B cell (primary cell): Measurements from ENCODE around the gene HNF1B. TPM values are rescaled to one million over a fixed set of nuclear protein-coding genes. Genes with fewer than 3 reads are reported as not detected.

Experiments
- ATAC-seq: fragments of 200-7000 bp; cut with Tn5 transposase; one replicate; pipeline ENCODE4 v1.10.0; 2021; ENCODE audit warnings: low read depth, mild to moderate bottlenecking, moderate number of reproducible peaks, moderate library complexity
- CTCF ChIA-PET: fragments of 350-600 bp; sonication (Branson Sonifier 250); formaldehyde crosslinking; loops from one replicate; lab custom pipeline; 2021; ENCODE audit warnings: antibody characterized with exemption, inconsistent platforms; lab: Charles Lee
- POLR2A ChIA-PET: fragments of 350-600 bp; sonication (Branson Sonifier 250); formaldehyde crosslinking; loops from one replicate; lab custom pipeline; 2021; ENCODE audit warnings: antibody characterized with exemption; lab: Charles Lee
- DNase-seq: peaks from one replicate; pipeline ENCODE4 v3.0.0; 2013
- H2AFZ ChIP-seq: 2 replicates; pipeline ENCODE4 v1.6.1; 2012; ENCODE audit warnings: mild to moderate bottlenecking, low read depth, low read length; ENCODE audit not compliant: insufficient read depth, poor library complexity, severe bottlenecking
- H3K27ac ChIP-seq, 2 donors: 1 replicate in 1 of 2; 2 replicates in 1 of 2; pipeline ENCODE4 v1.5.1; 2012 to 2013; ENCODE audit warnings: low read length in 2 of 2, mild to moderate bottlenecking in 2 of 2, moderate library complexity in 1 of 2
- H3K27me3 ChIP-seq, 4 experiments: fragments of 200-600 bp in 1 of 4; sonication (generic) in 1 of 4; replicated peaks in 1 of 4; 1 replicate in 2 of 4; 2 replicates in 2 of 4; pipeline versions ENCODE4 v1.6.1 to v1.7.0; 2013 to 2016; ENCODE audit warnings: low read length in 3 of 4, mild to moderate bottlenecking in 2 of 4, mixed read lengths in 1 of 4, moderate library complexity in 1 of 4; ENCODE audit not compliant: insufficient read depth in 4 of 4, control insufficient read depth in 3 of 4; ENCODE audit errors: control extremely low read depth in 1 of 4
- H3K36me3 ChIP-seq, 2 experiments: replicated peaks in 1 of 2; 1 replicate in 1 of 2; 2 replicates in 1 of 2; pipeline versions ENCODE4 v1.6.1 to v1.7.1; 2013; ENCODE audit warnings: low read length in 1 of 2; ENCODE audit not compliant: insufficient read depth in 2 of 2, control insufficient read depth in 1 of 2; ENCODE audit errors: control extremely low read depth in 1 of 2, extremely low read depth in 1 of 2
- H3K4me1 ChIP-seq, 2 donors: fragments of 200-600 bp in 1 of 2; sonication (generic) in 1 of 2; 1 replicate in 1 of 2; 2 replicates in 1 of 2; pipeline versions ENCODE4 v1.5.1 to v1.6.1; 2013 to 2017; ENCODE audit warnings: low read length in 2 of 2; ENCODE audit not compliant: control insufficient read depth in 2 of 2, insufficient read depth in 2 of 2
- H3K4me2 ChIP-seq: replicated peaks from 2 replicates; pipeline ENCODE3; 2012; ENCODE audit warnings: mild to moderate bottlenecking, low read depth, low read length; ENCODE audit not compliant: poor library complexity, severe bottlenecking
- H3K4me3 ChIP-seq, 5 experiments: fragments of 200-600 bp in 1 of 5; sonication (generic) in 1 of 5; 1 replicate in 3 of 5; 2 replicates in 2 of 5; pipeline versions ENCODE4 v1.5.1 to v1.7.0; 2011 to 2016; ENCODE audit warnings: low read length in 4 of 5, mild to moderate bottlenecking in 4 of 5, low read depth in 2 of 5, control low read depth in 1 of 5, moderate library complexity in 1 of 5; ENCODE audit not compliant: insufficient read depth in 1 of 5; ENCODE audit errors: control extremely low read depth in 1 of 5, extremely low read depth in 1 of 5
- H3K79me2 ChIP-seq: fragments of 200-600 bp; sonication (generic); one replicate; pipeline ENCODE4 v1.6.0; 2016; ENCODE audit warnings: low read length; ENCODE audit not compliant: control insufficient read depth, insufficient read depth
- H3K9ac ChIP-seq: fragments of 200-600 bp; sonication (generic); 2 replicates; pipeline ENCODE4 v1.6.1; 2017; ENCODE audit warnings: mild to moderate bottlenecking, low read length, moderate library complexity
- H3K9me3 ChIP-seq, 3 donors: one replicate each; pipeline versions ENCODE4 v1.6.1 to v1.7.1; 2013; ENCODE audit warnings: low read length in 2 of 3; ENCODE audit not compliant: control insufficient read depth in 2 of 3, insufficient read depth in 1 of 3; ENCODE audit errors: control extremely low read depth in 1 of 3
- H4K20me1 ChIP-seq: 2 replicates; pipeline ENCODE4 v1.6.0; 2012; ENCODE audit warnings: mild to moderate bottlenecking, low read length; ENCODE audit not compliant: insufficient read depth, control insufficient read depth, poor library complexity, severe bottlenecking
- H3K27ac Mint-ChIP-seq: one replicate; pipeline ENCODE4 v1.8.0; 2021; ENCODE audit warnings: mixed read lengths
- H3K27me3 Mint-ChIP-seq: one replicate; pipeline ENCODE4 v1.8.0; 2021; ENCODE audit warnings: mixed read lengths
- H3K4me1 Mint-ChIP-seq: one replicate; pipeline ENCODE4 v1.8.0; 2021; ENCODE audit warnings: mixed read lengths
- H3K4me3 Mint-ChIP-seq: one replicate; pipeline ENCODE4 v1.8.0; 2021; ENCODE audit warnings: mixed read lengths
- H3K9me3 Mint-ChIP-seq: one replicate; pipeline ENCODE4 v1.8.0; 2022; ENCODE audit warnings: mixed read lengths; ENCODE audit not compliant: insufficient read depth
- EZH2 ChIP-seq: IDR thresholded peaks from 2 replicates; pipeline ENCODE4 v1.6.1; 2012; ENCODE audit warnings: borderline replicate concordance, low read depth, mild to moderate bottlenecking, moderate library complexity, low read length; ENCODE audit not compliant: insufficient read depth, poor library complexity, severe bottlenecking
- WGBS: methylation state at CpG from one replicate; pipeline ENCODE4 v1.1.5; 2013; ENCODE audit warnings: missing lambda C conversion rate; ENCODE audit not compliant: insufficient coverage; 5-methylcytosine and 5-hydroxymethylcytosine counted together
- intact Hi-C: fragments of 100-400 bp; cut with micrococcal nuclease; formaldehyde crosslinking; loops from one replicate; pipeline ENCODE4 v1.10.0; 2022
- polyA plus RNA-seq: library from polyadenylated mRNA; depleted of rRNA; stranded (reverse); fragments of >200 nt; gene quantifications from 2 replicates; pipeline ENCODE4 v1.2.3, GENCODE V29; 2012
- total RNA-seq, 2 donors: library from RNA; stranded (reverse); fragments of 120-200 nt in 1 of 2; gene quantifications; 1 replicate in 1 of 2; 2 replicates in 1 of 2; pipeline versions ENCODE4 v1.2.3 to v1.2.4, GENCODE V29; 2013 to 2022
- TF ChIP-seq, protein P1 (sequence below): fragments of 200-600 bp; IDR thresholded peaks from one replicate; pipeline ENCODE4 v1.8.0; 2022; ENCODE audit warnings: antibody characterized with exemption, mild to moderate bottlenecking

HNF1B gene
- total and polyA plus RNA-seq, 2 donors (not counting 1 experiment from before 2014, with no cell fraction given) = 1.5 TPM; not detected in 1

DNA sequence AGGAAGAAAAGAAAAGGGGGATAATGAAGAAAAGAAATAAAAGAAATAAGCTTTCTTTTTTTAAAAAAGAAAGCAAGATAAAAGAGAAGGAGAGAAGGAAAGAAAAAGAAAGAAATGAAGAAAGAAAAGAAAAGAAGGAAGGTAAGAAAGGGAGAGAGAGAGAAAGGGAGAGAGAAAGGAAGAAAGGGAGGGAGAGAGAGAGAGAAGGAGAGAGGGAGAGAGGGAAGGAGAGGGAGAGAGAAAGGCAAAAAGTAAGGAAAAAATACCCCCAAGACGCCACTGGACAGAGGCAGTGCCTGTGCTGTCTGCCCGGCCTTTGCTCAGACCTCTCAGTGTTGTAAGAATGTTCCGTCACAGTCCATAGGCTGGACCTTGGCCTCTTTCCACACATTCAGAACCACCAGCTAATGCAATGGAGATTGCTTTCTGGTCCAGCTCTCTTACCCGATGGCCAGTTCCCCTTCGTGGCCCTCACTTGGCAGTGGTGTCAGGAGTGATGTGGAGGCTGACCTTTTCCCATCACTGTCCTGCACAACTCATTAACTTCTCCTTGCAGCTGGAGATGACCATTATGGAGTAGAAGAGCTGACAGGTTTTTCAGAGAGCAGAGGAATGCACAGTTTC, 14.3 kb upstream of the HNF1B start:
- no peaks in the 10 kb centered on the region for H3K79me2 ChIP-seq
- H3K4me2 ChIP-seq = no peak overlapping the region
- no peaks in the 10 kb centered on the region for H3K9me3 ChIP-seq
- no peak overlapping the region for H2AFZ ChIP-seq
- H3K9ac ChIP-seq = no peak overlapping the region
- Mint-ChIP-seq H3K27ac (no peak overlapping the region), H3K4me3 (no peak overlapping the region), H3K9me3 (no peaks in the 10 kb centered on the region), H3K27me3 (peaks cover 37% of the 10 kb centered on the region), H3K4me1 (peaks cover 4% of the 10 kb centered on the region)
- no peaks in the 10 kb centered on the region for H4K20me1 ChIP-seq
- peaks cover 0 to 6% (median 1%) of the 10 kb centered on the region in 4 experiments for H3K27me3 ChIP-seq
- TF ChIP-seq, protein P1, sequence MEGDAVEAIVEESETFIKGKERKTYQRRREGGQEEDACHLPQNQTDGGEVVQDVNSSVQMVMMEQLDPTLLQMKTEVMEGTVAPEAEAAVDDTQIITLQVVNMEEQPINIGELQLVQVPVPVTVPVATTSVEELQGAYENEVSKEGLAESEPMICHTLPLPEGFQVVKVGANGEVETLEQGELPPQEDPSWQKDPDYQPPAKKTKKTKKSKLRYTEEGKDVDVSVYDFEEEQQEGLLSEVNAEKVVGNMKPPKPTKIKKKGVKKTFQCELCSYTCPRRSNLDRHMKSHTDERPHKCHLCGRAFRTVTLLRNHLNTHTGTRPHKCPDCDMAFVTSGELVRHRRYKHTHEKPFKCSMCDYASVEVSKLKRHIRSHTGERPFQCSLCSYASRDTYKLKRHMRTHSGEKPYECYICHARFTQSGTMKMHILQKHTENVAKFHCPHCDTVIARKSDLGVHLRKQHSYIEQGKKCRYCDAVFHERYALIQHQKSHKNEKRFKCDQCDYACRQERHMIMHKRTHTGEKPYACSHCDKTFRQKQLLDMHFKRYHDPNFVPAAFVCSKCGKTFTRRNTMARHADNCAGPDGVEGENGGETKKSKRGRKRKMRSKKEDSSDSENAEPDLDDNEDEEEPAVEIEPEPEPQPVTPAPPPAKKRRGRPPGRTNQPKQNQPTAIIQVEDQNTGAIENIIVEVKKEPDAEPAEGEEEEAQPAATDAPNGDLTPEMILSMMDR = peak; percentile 25
- no peak for TF ChIP-seq EZH2
- intact Hi-C loops = no loop called here
- H3K4me1 ChIP-seq = no peaks in the 10 kb centered on the region
- no peak overlapping the region for H3K4me3 ChIP-seq
- DNase-seq (no peak), ATAC-seq (no peak)
- no peak overlapping the region for H3K27ac ChIP-seq
- CTCF ChIA-PET = no interaction called here
- POLR2A ChIA-PET = no interaction called here
- H3K36me3 ChIP-seq = no peaks in the 10 kb centered on the region
- 100% methylated on average over 3 of the region's 5 CpGs for WGBS

DNA sequence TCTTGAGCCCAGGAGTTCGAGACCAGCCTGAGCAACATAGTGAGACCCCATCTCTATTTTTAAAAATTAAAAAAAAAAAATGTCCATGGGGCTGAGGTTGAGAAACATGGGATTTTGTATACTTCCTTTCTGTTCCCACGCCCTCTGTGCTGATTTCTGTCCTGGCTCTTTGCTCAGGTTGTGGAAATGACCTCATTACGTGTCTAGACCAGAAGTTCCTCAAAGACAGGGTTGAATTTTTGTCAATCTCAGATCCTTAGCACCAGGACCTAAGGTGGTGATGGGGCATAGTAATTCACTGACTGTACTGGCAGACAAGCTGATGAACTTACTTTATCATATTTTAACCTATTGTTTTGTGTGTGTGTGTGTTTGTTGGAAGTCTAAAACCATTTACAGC, 11.2 kb upstream of the HNF1B start:
- intact Hi-C loops = no loop called here
- H3K4me3 ChIP-seq = no peak overlapping the region
- H3K4me3 Mint-ChIP-seq = no peak overlapping the region
- ChIA-PET CTCF (no interaction called here), POLR2A (no interaction called here)
- no peak for DNase-seq
- no peaks in the 10 kb centered on the region for H3K36me3 ChIP-seq
- no peak for ATAC-seq
- 70% methylated on average over 2 of the region's 3 CpGs for WGBS
- H2AFZ ChIP-seq = no peak overlapping the region
- H3K4me2 ChIP-seq = no peak overlapping the region
- no peaks in the 10 kb centered on the region for H4K20me1 ChIP-seq
- H3K4me1 ChIP-seq = no peaks in the 10 kb centered on the region
- H3K27ac ChIP-seq = no peak overlapping the region
- H3K9ac ChIP-seq = no peak overlapping the region
- no peaks in the 10 kb centered on the region for H3K9me3 ChIP-seq
- H3K27ac Mint-ChIP-seq = no peak overlapping the region
- peaks cover 22% of the 10 kb centered on the region for H3K27me3 Mint-ChIP-seq
- TF ChIP-seq EZH2 = no peak
- TF ChIP-seq, protein P1 = no peak
- no peaks in the 10 kb centered on the region for H3K79me2 ChIP-seq
- H3K4me1 Mint-ChIP-seq = peaks cover 2% of the 10 kb centered on the region
- H3K27me3 ChIP-seq = peaks cover 0 to 4% (median 0%) of the 10 kb centered on the region in 4 experiments
- H3K9me3 Mint-ChIP-seq = no peaks in the 10 kb centered on the region
